ENCODE data around the gene ADM2.

Gene ADM2

GRCh38 chr22:50525858-50526107 is 44.4 kb downstream of the ADM2 start:
- no peak for DNase-seq

DNA sequence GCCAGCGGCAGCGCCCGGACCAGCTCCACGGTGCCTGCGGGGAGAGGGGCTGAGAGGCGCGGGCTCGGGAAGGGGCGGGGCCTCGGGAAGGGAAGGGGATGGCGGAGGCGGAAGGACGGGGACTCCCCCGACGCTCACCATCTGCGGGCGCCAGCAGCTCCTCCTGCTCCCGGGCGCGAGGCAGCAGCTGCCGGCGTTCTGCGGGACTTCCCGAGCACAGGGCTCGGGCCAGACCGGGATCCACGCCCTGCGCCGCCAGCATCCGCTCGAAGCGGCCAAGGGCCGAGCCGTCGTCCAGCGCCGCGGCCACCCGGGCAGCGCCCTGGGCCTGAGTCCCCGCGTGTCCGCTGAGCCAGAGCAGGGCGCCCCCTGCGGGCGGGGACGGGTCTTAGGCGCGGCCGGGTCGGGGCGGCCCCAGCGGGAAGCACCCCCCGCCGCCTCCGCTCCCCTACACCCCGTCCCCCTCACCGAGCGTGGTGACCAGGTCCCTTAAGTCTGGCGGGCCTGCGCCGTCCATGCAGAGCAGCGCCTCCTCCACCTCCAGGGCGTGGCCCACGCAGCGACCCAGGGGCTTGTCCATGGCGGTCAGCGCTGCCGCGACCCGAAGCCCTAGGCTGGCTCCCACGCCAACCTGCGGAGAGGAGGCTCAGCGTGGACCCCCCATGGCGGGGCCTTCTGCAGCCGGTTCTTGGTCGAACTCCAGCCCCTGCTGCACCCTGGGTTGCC is 44.9 kb downstream of the ADM2 start:
- peak; percentile 91 for DNase-seq

GRCh38 chr22:50526834-50527801 is 45.8 kb downstream of the ADM2 start:
- peak; percentile 51 for DNase-seq

DNA sequence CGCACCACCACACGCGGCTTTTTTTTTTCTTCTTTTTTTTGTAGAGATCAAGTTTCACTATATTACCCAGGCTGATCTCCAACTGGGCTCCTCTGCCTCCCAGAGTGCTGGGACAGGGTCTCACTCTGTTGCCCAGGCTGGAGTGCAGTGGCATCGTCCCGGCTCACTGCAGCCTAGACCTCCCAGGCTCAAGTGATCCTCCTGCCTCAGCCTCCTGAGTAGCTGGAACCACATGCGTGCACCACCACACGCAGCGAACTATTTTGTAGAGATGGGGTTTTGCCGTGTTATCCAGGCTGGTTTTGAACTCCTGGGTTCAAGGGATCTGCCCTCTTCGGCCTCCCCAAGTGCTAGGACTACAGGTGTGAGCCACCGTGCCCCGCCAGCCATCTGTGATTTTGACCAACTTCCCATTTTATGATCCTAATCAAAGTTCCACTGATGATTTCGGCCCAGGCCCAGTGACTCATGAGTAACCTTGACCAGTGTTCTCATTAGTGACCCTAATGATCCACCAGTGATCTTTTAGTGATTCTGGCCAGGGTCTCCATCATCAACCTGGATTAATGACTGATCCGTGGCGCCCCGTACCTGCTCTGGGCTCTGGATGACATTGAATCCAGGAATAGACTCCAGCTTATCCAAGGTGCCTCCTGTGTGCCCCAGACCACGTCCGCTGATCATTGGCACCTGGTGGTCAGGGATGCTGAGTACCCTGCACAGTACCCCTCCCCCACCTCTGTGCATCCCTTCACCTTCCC is 46.8 kb downstream of the ADM2 start:
- no peak for DNase-seq

DNA sequence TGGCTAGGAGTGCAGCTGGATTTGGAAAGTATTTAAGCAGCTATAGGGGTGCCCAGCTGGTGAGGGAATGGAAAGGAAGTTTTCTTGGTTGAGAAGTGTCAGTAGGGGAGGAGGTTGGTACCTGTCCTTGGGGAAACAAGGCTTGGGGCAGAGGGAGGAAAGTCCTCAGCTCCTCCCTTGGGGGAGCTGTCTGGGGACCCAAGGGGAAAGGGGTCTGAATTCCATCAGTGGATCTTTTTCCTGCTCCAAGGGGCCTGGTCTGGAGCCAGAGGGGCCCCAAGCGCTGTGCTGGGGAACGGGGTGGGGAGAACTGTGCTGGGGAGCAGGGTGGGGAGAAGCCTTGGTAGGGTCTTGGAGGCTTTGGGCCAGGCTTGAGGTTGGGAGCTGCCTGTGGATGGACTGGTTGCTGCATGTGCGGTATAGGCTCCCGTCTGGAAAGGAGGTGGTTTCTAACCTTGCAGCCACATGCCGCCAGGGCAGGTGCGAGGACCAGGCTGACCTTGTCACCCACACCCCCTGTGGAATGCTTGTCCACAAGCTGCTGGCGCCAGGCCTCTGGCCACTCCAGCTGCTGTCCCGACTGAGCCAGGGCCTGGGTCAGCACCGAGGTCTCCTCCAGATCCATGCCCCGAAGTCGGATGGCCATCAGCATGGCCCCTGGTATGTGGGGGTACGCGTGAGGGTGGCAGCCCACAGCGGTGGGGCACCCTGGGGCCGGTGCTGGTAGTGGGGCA is 47.5 kb downstream of the ADM2 start:
- no peak for DNase-seq

DNA sequence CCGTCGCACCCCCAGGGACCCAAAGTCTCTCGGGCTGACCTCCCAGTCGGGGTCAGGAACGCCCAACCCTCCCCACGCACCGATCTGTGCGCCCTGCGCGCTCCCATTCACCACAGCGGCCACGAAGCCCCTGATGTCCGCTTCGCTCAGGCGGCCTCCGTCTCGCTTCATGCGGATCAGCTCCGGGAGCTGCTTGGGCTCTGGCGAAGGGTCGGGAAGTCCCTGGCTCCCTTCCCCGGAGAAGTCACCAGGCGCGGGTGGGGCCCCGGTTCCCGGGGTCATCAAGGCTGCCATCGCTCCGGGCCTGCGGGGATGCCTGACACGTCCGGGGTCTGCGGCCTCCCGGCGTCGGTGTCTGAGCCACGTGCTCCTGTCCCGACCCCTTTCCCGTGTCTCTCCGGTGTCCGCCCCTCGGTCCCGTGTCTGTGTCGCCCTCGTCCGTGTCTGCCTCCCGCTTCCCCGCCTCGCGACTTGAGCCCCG is 48.1 kb downstream of the ADM2 start:
- DNase-seq = peak; percentile 61

DNA sequence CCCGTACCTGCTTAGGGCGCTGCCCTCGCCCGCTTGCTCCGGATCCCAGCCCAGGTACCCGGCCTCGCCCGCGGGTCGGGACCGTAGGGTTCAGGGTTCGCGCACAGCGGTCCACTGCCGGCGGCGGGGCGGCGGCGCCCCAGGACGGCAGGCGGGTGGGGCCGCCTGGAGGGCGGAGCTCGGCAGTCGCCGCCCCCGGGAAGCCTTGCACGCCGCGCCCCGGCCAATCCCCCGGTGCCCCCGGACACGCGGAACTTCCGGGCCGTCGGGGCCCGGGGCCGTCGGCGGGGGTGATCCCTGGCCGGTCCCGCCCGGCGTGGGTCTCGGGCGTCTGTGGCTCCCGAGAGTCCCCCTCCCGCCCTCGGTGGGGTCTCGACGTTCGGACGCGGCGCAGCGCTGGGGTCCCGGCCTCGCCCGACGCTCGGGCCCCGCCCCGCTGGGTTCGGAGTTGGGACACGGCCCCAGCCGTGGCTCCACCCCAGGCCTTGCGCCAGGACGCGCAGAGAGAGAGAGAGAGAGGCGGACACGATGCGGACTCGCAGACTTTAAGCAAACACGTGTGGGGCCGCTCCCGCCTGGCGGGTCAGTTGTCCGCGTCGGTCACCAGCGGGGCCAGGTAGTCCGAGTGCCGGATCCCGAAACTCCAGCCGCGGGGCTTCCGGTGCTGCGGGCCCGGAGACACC is 48.7 kb downstream of the ADM2 start, which contains the start of gene TYMP:
Gene TYMP, minus strand, starts transcription at position 116 of the 683 bp plus-strand sequence. CDS start 303 bp downstream, outside the sequence.
- peak; percentile 64 for DNase-seq

DNA sequence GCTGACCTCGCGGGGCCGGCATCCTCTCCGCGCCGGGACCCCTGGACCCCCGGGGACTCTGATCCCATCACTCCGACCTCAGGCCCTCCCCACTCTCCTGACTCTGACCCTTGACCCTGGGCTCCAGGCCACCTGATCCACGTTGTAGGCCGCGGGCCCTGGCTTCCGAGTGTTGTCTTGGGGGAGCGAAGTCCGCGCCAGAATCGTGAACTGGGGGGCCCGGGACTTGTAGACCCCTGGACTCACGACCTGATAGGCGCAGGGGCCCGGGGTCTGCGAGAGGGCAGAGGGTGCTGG is 49.2 kb downstream of the ADM2 start:
- DNase-seq = no peak

GRCh38 chr22:50530877-50531545 is 49.7 kb downstream of the ADM2 start:
- DNase-seq = peak; percentile 46

GRCh38 chr22:50531546-50531961 is 50.2 kb downstream of the ADM2 start:
- DNase-seq = no peak

DNA sequence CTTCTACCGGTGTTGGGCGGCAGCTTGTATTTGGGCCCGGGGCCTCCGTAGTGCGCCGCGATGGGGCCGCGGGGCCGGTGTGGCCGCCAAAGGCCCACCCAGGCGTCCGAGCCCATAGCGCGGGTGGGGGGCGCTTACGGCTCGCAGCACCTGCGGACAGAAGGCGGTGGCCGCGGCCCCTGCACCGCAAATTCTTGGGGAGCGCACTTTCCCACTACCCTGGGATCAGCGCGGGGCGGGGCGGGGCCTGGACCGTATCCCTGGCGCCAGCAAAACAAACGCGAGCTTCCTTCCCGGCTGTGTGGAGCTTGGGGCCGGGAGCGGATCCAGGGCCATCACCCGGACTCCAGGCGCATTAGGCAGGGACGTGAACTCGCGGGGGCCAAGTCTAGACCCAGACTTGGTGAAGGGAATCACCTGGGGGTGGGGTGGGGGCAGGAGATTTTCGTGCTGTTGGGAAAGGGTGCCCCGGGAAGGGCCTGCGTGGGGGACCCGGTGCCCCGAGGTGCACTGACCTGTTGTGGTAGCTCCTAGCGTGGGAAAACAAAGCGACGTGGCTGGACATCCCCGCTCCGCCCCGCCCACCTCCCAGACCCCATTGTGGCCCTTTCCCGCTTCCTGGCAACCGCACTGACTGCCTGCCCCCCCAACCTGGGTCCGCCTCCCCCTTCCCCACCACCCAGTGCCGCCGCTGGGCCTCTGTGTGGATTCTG is 50.8 kb downstream of the ADM2 start:
- DNase-seq = peak; percentile 56

- DNase-seq = no peak
These were observed 51.8 kb downstream of the ADM2 start for GRCh38 chr22:50532824-50533796.

DNA sequence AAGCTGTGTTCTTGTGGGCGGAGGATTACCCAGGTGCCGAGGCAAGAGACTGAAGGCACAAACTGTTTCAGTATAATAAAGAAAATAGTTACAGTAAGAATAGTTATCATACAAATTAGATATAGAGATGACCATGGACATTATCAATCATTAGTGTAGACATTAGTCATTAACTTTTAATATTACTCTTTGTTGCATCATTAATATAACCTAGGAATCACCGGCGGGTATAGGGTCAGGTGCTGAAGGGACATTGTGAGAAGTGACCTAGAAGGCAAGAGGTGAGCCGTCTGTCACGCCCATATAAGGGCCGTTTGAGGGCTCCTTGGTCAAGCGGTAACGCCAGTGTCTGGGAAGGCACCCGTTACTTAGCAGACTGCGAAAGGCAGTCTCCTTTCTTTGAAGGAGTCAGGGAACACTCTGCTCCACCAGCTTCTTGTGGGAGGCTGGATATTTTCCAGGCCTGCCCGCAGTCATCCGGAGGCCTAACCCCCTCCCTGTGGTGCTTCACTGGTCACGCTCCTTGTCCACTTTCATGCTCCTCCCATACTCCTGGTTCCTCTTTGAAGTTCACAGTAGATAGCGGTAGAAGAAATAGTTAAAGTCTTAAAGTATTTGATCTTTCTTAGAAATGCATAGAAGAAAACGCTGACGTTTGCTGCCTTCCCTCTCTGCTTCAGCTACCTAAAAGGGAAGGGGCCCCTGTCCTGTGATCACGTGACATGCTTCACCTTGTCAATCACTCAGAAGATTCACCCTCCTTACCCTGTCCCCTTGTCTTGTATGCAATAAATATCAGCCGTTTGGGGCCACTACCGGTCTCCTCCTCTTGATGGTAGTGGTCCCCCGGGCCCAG is 52.7 kb downstream of the ADM2 start:
- peak; percentile 23 for DNase-seq

DNA sequence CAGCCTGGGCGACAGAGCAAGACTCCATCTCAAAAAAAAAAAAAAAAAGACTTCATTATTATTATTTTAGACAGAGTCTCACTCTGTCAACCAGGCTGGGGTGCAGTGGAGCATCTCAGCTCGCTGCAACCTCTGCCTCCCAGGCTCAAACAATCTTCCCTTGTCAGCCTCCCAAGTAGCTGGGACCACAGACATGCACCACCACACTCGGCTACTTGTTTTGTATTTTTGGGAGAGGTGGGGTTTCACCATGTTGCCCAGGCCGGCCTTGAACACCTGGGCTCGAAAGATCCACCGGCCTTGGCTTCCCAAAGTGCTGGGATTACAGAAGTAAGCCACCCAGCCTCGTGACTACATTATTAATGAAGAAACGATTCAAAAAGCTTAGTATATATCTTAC is 53.8 kb downstream of the ADM2 start:
- no peak for DNase-seq

Measured in right kidney (tissue), 1 donor.